ENCODE data around the gene FSIP1. TPM values are rescaled to one million over a fixed set of nuclear protein-coding genes. Genes with fewer than 3 reads are reported as not detected.

The FSIP1 gene
- polyA plus RNA-seq, 2 of the 4 experiments (the other 2 are of a cell fraction), result 0.71 to 0.93 TPM

DNA sequence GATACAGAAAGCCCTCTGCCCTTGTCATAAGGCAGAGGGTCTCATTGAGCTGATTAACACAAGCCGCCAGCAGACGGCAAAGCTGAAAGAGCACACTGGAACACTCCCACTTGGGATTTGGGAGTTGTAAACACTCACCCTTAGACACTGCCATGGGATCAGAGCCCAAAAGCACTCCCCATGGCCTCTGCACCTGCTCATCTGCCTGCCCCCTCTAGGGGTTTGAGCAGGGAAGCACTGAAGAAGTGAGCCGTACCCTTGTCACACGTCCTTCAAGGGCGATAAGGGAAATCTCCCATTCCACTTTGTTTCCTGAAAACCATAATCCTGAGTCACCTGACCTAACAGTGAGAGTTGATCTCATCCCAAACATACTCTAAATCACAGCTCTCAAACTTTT lies 14.7 kb downstream of the FSIP1 start:
- no peaks in the 10 kb centered on the region for H3K4me1 ChIP-seq
- no peak for TF ChIP-seq RARB (CRISPR knock-in tag; IDR thresholded peaks at IDR 0.05)
- no peak for TF ChIP-seq FOXS1 (CRISPR knock-in tag; IDR thresholded peaks at IDR 0.05)
- TF ChIP-seq HMGXB4 (CRISPR knock-in tag; IDR thresholded peaks at IDR 0.05; ENCODE audit: borderline replicate concordance), result no peak
- no peak for TF ChIP-seq E2F6 (IDR thresholded peaks at IDR 0.05; ENCODE audit: borderline replicate concordance, low read depth)
- TF ChIP-seq HOXB5 (CRISPR knock-in tag; IDR thresholded peaks at IDR 0.05), result no peak
- no peak for TF ChIP-seq RAD21 (conservative IDR thresholded peaks at IDR 0.05 in 1 of 2, IDR thresholded peaks at IDR 0.05 in 1 of 2)
- no peak for TF ChIP-seq TP53 (CRISPR knock-in tag; IDR thresholded peaks at IDR 0.05)
- TF ChIP-seq EP300 (IDR thresholded peaks at IDR 0.05), result no peak
- TF ChIP-seq KDM5A (IDR thresholded peaks at IDR 0.05), result no peak
- TF ChIP-seq EHF (CRISPR knock-in tag; IDR thresholded peaks at IDR 0.05), result no peak
- TF ChIP-seq FOSL2 (IDR thresholded peaks at IDR 0.05), result no peak
- no peak for TF ChIP-seq FOSL2 (CRISPR knock-in tag; IDR thresholded peaks at IDR 0.05)
- no peak for TF ChIP-seq BHLHE40 (IDR thresholded peaks at IDR 0.05; ENCODE audit: low read depth, low read length)
- no peak for TF ChIP-seq HOXA7 (CRISPR knock-in tag; IDR thresholded peaks at IDR 0.05)
- no peak for TF ChIP-seq USF2 (IDR thresholded peaks at IDR 0.05)
- POLR2A ChIA-PET, result no interaction called here
- FAIRE-seq (no peak), DNase-seq (ENCODE audit: low read depth in 1 of 2, low spot score in 1 of 2) (no peak), ATAC-seq (no peak)
- no peaks in the 10 kb centered on the region for H3K9me3 ChIP-seq
- H3K4me2 ChIP-seq, result no peak overlapping the region
- H3K27ac ChIP-seq, result no peak overlapping the region
- CTCF ChIA-PET, result interaction anchor here (1.4 to 3.5 kb wide), 2 partner anchors 11 to 27 kb away, joined by 3 to 19 read pairs; no protein-coding TSS in a partner anchor
- WGBS (ENCODE audit: missing lambda C conversion rate), result 95% methylated on average over 5 of the region's 5 CpGs
- no peak overlapping the region for H3K4me3 ChIP-seq

DNA sequence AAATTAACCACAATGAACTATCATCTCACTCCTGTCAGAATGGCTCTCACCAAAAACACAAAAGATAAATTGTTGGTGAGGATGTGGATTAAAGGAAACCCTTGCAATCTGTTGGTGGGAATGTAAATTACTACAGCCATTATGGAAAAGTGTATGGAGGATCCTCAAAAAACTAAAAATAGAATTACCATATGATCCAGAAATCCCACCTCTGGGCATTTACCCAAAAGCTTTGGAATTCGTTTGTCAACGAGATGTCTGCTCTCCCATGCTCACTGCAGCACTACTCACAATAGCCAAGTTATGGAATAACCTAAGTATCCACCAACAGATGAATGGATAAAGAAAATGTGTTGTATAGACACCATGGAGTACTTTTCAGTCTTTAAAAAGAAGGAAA lies 21.6 kb downstream of the FSIP1 start:
- DNase-seq (ENCODE audit: low read depth in 1 of 2, low spot score in 1 of 2), result no peak
- Histone ChIP-seq H3K4me3 (no peak overlapping the region), H3K27ac (no peak overlapping the region), H3K4me1 (no peaks in the 10 kb centered on the region), H3K9me3 (no peaks in the 10 kb centered on the region), H3K4me2 (no peak overlapping the region)
- 85% methylated on average over 2 of the region's 2 CpGs for WGBS (ENCODE audit: missing lambda C conversion rate)
- no peak for TF ChIP-seq REST (IDR thresholded peaks at IDR 0.05)
- no peak for TF ChIP-seq KDM1A (IDR thresholded peaks at IDR 0.05; ENCODE audit: low read depth)
- TF ChIP-seq MYC (IDR thresholded peaks at IDR 0.05; ENCODE audit: borderline replicate concordance, low read length), result no peak
- no peak for TF ChIP-seq HEYL (CRISPR knock-in tag; IDR thresholded peaks at IDR 0.05)
- TF ChIP-seq NPAS2 (CRISPR knock-in tag; IDR thresholded peaks at IDR 0.05; ENCODE audit: borderline replicate concordance), result no peak
- no peak for TF ChIP-seq EHMT2 (IDR thresholded peaks at IDR 0.05; ENCODE audit: low read depth)
- no peak for TF ChIP-seq POLR2AphosphoS2 (conservative IDR thresholded peaks at IDR 0.05; ENCODE audit: low read length)
- no peak for TF ChIP-seq HMGXB4 (CRISPR knock-in tag; IDR thresholded peaks at IDR 0.05; ENCODE audit: borderline replicate concordance)
- TF ChIP-seq HOXB5 (CRISPR knock-in tag; IDR thresholded peaks at IDR 0.05), result no peak
- no peak for TF ChIP-seq GATA3 (IDR thresholded peaks at IDR 0.05; ENCODE audit: borderline replicate concordance)
- TF ChIP-seq TP53 (CRISPR knock-in tag; IDR thresholded peaks at IDR 0.05), result no peak
- no peak for TF ChIP-seq CBX2 (IDR thresholded peaks at IDR 0.05; ENCODE audit: borderline replicate concordance, low read depth)
- no peak for TF ChIP-seq FOXS1 (CRISPR knock-in tag; IDR thresholded peaks at IDR 0.05)
- TF ChIP-seq, protein P1, sequence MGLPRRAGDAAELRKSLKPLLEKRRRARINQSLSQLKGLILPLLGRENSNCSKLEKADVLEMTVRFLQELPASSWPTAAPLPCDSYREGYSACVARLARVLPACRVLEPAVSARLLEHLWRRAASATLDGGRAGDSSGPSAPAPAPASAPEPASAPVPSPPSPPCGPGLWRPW (IDR thresholded peaks at IDR 0.05), result no peak
- no peak for TF ChIP-seq RARB (CRISPR knock-in tag; IDR thresholded peaks at IDR 0.05)
- TF ChIP-seq SREBF2 (IDR thresholded peaks at IDR 0.05), result no peak
- no peak for TF ChIP-seq E2F6 (IDR thresholded peaks at IDR 0.05; ENCODE audit: borderline replicate concordance, low read depth)
- TF ChIP-seq HDAC2 (IDR thresholded peaks at IDR 0.05), result no peak
- no peak for FAIRE-seq
- ChIA-PET POLR2A (no interaction called here), CTCF (interaction anchor here (1.9 kb wide), 1 partner anchor 1074 kb away, joined by 4 read pairs; no protein-coding TSS in a partner anchor)
- no peak for ATAC-seq
